ENCODE data around the gene DCAF8.

The DCAF8 gene

DNA sequence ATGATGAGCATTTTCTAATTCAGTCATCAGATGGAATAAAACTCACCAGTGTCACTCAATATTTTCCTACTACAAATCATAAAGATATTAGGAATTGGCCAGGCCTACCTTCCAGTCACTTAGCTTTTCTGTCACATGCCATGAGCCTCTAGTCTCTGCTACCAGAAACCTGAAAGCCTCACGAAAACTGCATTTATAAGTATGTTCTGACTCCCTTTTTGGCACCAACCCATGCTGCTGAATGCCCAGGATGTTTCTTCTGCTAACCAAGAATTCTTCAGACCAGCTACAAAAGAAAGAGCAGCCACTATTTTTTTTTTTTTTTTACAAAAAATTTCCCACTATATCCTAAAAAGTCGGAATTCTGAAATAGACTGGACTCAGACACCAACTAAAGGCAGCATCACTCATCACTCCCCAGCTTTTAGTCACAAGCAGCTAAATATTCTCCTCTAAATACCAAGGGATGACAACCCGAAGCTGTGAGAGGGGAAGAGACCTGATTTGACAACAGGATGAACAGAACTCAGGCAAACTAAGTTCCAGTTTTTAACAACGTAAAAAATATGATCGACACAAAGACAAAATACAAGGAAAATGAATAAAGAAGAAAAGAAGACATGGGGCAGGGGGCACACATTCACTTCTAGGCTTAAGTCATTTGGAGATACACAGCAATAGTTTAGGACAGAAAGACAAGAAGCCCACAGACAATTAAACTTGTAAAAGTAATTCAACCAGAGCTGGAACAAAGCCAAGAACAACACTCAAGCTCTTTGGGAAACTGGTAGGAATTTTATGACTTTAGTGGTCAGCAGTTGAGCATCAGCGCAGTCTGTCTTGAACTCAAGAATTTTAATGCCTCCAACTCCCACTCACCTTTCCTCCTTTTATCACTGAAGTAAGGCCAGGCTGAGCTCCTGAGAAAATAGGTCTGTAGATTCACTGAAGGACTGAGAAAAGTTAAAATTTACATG, 1.7 kb downstream of the DCAF8 start:
- DNase-seq: no peak

DNA sequence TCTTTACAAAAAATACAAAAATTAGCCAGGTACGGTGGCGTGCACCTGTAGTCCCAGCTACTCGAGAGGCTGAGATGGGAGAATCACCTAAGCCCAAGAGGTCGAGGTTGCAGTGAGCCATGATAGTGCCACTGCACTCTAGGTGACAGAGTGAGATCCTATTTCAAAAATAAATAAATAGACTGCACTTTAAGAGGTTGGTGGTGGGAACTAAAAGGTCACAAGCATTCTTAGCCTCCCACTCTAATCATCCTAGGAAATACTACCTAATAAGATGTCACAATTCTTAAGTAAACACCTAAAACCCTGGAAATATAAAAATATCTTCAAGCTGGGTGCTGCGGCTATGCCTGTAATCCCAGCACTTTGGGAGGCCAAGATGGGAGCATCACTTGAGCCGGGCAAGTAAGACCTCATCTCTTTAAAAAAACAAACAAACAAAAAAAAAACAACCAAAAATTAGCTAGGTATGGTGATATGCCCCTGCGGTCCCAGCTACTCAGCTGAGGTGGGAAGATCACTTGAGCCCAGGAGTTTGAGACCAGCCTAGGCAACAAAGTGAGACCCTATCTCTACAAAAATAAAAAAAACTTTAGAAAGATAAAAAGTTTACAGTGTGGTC, 4.1 kb downstream of the DCAF8 start:
- no peak for DNase-seq

DNA sequence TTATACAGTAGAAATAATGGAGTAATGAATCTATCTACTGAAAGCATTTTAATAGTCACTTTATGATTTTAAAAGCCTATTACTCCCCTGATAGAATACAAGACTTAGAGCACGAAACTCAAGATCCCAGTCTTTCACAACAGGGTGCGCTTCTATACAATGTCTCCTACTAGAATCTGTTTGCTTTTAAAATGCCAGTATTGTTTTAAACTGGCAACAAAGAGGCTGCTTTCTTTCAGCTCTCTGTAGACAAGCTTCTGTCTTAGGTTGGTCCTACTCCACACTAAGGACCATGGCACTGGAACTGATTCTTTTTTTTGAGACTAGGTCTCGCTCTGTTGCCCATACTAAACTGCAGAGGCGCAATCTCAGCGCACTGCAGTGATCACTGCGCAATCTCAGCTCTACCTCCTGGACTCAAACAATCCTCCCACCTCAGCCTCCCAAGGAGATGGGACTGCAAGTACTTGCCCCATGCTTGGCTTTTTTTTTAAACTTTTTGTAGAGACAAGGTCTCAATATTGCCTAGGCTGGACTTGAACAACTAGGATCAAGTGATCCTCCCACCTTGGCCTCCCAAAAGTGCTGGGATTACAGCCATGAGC, 4.8 kb downstream of the DCAF8 start:
- DNase-seq: no peak

DNA sequence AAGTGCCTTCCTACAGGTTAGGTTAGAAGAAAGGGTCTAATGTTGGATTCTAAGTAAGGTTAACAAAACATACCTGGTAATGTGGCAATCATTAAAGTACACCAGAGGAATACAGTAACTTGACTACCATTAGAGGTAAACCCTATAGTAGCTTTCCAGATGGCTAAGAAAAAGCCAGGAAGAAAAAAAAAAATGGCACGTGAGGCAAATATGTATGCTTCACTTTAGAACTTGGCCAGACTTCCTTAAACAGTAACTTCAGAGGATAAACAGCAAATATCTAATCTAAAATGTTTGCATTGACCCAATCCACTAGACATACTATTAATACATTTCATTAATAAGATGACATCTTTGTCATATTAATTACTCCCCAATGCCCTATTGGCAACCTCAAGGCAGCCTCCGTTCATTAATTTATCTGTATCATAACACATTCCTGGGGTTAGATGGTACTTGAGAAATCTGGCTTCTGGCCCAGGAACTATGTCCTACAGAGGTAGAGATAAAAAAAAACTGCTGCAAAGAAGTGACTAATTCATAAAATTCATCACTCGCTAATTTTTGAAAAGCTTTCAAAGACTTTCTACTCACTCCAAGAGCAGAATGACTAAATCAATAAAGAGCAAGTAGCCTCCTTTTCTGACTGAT, 5.8 kb downstream of the DCAF8 start:
- DNase-seq: no peak

DNA sequence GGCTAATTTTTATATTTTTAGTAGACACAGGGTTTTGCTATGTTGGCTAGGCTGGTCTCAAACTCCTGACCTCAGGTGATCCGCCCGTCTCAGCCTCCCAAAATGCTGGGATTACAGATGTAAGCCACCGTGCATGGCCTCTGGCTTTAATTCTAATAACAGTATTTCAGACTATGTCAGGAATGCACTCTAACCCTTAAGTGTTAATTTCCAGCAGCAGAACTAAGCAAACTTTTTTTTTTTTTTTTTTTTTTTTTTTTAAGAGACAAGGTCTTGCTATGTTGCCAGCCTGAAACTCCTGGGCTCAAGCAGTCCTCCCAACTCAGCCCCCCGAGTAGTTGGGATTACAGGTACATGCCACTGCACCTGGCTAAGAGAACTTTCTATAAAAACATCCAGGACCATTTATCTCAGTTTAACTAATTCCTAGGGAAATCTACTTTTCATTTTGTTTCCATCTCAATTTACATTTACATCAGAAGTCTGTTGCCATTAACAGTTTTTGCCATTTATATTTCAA, 6.5 kb downstream of the DCAF8 start:
- no peak for DNase-seq

DNA sequence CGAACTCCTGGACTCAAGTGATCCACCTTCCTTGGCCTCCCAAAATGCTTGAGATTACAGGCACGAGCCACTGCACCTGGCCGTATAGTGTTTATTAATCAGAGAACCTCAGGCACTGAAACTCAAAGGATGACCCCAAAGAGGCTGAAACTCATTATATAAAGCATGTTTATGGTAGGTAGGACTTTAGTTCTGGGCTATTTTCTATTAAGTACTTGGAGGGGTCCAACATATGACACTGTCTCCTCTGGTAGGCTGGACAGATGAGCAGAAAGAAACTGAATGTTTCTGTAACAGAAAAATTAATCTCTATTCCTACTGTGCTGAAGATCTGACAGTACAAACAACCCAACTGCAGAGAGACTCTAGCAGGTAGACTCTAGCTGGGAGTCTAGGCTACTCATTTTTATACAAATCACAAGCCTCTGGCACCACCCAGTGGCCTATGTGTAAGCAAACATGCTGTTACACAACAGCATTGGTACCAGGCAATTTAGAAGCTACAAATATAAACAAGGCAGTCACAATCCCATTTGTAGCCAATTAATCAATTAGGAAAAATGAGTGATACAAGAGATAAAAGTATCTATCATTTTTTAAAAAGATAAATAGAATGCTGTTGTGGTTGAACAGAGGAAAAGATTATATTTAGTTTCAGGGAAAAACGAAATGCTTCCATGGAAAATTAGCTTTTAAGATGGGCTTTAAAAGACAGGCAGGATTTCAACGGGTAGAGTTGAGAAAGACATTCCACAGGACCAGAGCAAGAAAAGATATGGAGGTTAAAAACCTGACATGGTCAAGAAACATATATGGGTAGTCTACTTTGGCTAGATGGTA, 10.4 kb downstream of the DCAF8 start:
- DNase-seq: peak; percentile 40

DNA sequence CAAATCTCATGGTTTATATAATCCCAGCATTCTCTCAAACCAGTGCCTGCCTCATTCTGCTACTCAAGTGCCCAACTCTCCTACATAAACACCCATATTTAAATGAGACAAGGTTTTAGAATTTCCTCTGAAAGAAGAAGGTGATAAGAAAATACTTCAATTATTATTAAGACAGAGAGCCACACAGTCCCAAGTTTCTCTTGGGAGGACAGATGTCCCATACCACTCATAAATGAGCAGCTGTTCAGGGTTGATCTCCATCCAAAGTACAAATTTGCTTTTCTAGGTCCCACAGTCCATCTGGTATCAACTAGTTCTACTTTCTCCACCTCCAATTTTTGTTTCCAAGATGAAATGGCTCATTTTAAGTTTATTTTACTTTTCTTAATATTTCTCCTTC, 11.3 kb downstream of the DCAF8 start:
- DNase-seq: no peak

DNA sequence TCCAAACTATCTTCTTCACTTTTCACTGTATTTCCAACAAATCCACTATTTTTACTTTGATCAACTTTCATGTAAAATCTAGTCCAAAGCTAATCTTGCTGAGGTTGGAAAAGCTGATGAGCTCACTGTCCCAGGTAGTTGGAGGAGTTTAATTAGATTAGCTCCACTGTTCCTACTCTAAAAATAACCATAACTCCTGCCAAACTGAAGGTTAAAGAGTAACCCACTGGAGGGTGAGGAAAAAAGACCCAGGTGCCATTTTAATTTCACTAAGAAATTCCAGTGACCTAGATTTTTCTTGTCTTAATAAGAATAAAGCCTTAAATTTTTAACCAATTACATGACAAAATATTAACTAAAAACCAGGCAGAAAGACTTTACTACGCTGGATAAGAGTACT, 15.3 kb downstream of the DCAF8 start:
- no peak for DNase-seq

DNA sequence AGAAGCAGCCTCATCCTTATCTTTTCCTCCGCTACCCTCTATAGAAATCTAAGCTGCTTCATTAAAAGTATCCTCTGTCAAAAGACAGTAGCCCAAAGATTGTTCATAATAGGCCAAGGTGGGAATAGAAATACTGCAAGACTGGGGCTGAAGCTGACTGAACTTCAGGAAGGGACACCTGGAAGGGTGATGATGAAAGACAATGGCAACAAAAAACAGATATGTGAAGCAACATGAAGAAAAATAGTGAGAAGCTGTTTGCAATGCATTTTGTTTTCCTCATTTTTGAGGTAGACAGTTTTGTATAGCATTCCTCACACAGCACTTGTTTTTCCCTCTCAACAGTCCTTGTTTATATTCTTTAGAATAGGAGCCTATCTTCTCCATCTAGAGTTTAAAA, 16.9 kb downstream of the DCAF8 start:
- DNase-seq: no peak

DNA sequence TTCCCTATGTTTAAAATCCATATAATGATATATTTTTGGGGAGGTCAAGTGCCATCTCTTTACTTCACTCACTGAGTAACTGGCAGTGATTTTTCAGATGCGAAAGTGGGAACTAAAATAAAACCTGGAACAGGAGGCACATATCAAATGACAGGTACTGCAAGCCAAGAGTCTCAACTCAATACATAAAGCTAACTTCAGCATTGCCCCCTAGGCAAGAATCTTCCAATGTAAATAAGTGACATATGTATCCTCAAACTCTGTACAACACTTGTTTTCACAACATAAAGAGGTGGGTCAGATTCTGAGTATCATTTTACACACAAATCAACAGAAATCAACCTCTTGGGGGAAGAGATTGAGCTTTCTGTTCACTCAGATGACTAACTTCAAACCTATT, 18.1 kb downstream of the DCAF8 start:
- peak; percentile 6 for DNase-seq

DNA sequence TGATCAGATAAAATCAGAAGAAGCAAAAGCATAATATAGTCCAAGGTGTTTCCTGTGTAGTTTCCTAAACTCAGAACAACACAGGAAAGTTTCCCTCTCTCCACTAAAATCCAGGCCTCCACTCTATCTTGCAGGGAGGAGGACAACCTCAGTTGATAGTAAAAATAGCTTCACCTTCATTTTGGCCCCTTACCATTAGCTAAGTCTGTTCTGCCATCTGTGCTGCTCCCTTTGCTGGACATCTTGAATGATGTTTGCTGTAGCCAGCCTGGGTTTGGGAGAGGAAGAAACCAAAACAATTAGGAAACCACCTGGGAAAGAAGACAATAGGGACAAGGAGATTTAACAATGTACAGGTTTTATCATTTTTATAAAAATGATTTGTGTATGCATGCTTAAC, 18.6 kb downstream of the DCAF8 start:
- DNase-seq: no peak

DNA sequence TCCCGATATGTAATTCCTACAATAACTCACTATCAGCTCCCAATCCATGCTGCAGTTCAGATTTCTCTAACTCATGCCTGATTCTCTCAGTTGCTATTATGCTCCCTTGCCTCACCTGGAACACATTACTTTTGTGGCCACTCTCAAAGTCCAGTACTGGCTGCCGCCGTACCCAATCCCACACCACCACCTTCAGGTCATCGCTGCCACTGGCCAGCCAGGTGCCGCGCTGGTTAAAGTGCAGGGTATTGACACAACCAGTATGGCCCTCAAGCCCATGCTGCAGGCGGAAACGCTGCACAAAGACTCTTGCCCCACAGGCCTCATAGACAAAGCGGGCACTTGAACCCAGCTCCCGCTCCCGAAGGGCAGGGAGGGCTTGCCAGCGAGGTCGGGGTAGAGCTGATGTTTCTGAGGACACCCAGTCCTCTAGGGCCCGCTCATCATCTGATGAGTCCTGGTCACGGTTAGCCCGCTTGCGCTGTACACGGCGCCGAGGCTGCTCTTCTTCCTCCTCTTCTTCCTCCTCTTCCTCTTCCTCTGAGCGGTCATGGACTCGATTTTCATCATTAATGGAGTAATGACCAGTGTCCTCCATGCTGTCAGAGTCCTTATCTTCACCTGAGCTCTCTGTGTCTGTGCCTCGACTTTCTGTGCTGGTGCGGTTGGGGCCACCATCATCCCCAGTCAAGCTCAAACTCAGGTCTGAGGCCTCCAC, 22.6 kb downstream of the DCAF8 start:
- no peak for DNase-seq

DNA sequence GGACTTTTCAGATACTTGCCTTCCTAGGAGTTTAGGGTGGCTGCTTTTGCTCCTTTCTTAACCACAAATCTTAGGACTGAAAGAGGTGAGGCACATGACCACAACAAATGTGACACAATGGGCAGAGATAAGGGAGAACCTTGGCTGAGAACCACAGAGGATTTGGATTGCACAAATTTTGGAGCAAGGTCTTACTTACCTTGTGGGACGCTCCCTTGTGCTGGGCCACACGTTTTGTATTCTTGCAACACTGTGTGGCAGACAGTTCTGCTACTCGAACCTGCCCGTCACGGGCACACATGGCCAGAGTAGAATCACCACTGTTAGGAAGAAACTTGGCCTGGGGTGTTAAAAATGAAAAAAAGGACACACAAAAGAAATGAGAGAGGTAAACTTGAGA, 23.9 kb downstream of the DCAF8 start:
- no peak for DNase-seq

DNA sequence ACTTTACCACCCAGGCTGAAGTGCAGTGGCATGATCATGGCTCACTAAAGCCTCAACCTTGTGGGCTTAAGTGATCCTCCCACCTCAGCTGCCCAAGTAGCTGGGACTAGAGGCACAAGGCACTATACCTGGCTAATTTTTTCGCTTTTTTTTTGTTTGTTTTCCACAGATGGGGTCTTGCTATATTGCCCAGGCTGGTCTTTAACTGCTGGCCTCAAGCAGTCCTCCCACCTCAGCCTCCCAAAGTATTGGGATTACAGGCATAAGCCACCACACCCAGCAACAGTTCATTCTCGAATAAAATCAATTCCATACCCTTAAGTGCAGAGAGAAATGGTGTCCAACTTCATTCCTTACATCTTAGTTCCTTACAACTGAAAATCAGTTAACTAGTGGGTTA, 24.8 kb downstream of the DCAF8 start:
- DNase-seq: no peak

DNA sequence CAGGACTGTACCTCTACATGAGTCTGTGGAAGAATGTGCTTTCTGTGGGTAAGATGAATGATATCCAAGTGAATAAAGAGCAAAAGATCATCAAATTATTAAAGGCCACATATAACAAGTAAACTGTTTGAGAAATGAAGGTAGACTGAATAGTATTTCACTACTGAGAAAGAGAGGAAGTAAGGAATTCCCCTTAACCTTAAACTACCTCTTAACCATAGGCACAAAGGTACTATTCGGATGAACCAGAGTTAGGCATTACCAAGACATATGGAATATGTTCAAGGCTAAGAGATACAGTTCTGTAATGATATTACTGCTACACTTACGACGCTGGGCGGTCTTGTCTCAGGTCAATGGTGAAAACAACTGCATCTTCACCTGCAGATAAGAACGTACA, 25.5 kb downstream of the DCAF8 start:
- DNase-seq: no peak

DNA sequence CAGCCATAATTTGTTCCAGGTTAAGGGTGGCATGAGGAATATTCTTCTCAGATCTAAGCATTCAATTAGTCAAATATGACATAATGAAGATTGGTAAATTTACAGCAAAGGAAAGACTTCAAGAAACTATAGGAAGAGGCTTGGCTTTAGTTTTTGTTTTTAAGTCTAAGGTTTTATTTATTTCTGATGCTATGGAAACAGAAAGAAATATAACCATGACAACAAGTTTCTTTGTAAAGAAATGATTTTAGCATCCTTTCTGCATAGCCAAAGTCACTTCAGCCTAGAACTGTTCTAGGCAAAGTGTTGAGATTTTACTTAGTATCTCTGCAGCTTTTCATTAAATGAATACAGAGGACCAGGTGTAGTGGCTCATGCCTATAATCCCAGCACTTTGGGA, 29.4 kb downstream of the DCAF8 start:
- DNase-seq: no peak

DNA sequence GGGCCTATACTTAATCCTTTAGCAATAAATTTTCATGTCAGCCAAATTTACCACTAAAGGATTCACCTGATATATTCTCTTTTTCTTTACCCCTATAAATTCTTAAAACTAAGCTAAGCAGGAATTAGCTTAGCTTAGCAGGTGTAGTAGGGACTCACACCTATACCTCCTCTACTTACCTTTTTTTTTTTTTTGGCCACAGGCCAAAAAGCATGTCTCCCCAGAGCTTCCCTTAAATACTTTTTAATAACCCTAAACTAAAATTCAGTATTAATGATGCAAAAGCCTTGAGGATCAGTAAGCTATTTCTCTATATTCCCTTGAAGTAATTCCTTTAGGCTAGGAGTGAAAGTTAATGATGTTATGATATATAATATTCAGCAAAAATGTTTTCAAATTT, 33.9 kb downstream of the DCAF8 start:
- no peak for DNase-seq

DNA sequence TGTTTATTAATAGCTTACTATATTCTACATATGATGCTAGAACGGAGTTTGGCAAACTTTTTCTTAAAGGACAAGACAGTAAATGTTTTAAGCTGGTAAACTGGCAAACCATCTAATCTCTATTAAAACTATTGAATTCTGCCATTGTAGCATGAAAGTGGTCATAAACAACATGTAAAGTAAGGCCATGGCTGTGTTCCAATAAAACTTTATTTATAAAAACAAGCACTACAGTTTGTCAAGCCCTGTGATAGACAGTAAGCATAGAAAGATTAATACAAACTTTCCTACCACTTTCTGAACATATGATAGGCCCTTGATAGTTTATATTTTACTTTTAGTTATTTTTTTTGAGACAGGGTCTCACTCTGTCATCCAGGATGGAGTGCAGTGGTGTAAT, 34.8 kb downstream of the DCAF8 start:
- DNase-seq: no peak

DNA sequence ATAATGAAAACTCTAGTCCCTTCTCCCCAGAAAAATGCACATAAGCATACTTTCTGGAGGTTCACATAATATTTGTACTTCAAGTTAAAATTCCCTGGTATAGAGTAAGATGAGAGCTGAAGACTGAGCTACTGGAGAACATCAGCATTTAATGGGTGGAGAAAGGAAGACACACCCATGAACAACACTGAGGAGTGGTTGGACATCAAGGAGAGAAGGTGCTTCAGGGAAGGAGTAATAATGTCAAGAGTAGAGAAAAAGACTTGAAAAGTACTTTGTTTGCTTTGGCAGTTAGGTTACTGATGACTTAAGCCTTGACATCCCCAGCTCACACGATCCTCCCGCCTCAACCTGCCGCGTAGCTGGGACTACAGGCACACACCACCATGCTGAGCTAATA, 35.3 kb downstream of the DCAF8 start:
- no peak for DNase-seq

DNA sequence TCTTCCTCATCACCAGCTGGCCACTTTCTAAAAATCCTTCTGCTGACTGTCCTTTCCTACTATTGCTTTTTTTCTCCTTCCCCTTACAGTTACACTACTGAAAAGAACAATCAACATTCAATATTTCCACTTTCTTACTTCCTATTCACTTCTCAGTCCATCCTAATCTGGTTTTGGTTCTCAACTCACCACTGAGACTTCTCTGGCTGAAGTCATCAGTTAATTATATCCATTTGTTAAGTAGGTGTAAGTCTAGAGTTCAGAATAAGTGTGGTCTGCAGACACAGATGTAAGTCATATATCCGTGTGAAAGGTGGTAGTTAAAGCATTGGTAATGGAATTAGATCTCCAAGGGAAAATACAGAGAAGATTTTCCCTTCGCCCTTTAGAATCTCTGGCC, 35.7 kb downstream of the DCAF8 start:
- no peak for DNase-seq

DNA sequence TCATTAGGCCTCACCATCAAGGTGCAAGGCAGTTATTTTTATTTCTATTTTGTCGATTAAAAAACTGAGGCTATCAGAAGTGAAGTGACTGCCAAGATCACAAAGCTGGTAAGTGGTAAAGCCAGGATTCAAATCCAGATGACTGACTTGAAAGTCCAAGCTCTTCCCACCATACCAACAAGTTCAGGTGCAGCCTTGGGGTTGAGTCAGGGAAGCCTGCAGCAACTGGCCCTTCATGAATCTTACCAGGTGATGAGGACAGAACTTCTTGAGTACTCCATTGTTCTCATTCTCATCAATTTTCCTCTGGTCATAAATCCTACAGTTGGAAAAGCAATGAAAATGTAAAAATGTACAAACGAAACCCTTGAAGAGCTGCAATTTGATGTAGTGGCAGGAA, 37.0 kb downstream of the DCAF8 start:
- DNase-seq: no peak

DNA sequence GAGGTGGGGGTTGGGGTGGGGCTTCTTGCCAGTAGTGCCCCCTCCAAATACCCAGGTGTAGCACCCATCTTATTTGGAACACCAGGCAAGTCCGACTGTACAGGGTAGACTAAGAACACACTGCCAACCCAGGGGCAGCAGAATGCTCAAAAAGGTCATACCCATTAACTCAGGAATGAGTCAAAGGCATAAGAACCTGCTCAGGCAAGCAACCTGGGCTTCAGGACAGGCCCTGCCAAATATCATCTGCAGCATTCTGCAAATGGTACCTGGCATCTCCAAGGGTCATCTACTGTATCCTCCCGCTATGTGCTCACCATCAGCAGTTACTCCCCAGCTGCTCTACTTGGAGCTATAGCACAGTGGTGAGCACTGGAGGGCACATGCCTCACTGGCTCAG, 37.7 kb downstream of the DCAF8 start:
- no peak for DNase-seq

Data from NCI-H2227 treated with DMSO at 0.1 percent for 48 hours (cell line).